Measurements from ENCODE around the gene FANCE.

The FANCE gene

DNA sequence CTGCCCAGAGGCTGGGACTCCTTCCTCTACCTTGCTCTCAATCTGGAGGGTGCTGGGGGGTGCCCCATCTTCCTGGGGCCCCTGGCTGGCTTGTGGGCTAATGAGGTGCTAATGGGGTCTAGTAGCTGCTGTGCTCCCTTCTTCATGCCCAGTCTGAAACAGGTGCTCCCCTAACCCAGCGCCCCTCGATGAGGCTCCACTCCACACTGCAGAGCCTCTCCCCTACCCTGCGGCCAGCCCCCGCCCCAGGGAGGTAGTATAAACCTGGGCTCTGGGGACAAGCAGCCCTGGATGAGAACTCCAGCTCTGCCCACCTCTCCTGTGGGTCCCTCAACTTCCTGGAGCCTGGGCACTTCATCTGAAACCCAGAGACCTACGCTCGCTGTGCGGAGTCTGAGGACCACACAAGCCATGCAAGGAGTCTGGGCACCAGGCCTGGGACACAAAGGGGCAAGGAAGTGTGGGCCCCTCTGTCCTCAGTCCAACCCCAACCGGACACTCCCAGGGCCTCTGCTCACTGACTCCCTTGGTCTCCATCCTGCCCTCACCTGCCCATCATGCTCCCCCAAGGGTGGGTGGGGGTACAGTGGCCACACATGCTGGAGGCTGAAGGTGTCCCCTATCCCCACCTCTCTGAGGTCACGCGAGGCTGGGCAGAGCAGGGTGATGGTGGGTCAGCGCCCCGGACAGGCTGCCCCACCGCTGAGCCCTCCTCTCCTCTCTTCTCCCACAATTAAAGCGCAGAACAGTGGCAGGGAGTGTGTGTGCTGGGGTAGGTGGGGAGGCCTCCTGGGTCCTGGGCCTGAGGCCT, 22.2 kb downstream of the FANCE start:
- DNase-seq (ENCODE audit: low spot score) (no peak), ATAC-seq (ENCODE audit: low read depth) (peak; percentile 7)
- Histone ChIP-seq H3K27me3 (ENCODE audit: insufficient read depth, poor library complexity, severe bottlenecking) (no peaks in the 10 kb centered on the region), H3K36me3 (ENCODE audit: low read depth) (peaks cover 71% of the 10 kb centered on the region), H3K27ac (ENCODE audit: poor library complexity, severe bottlenecking) (peak overlapping the region; percentile 91), H3K9me3 (ENCODE audit: severe bottlenecking) (no peaks in the 10 kb centered on the region), H3K4me1 (ENCODE audit: insufficient read depth, poor library complexity, severe bottlenecking) (peaks cover 10% of the 10 kb centered on the region), H3K4me3 (ENCODE audit: severe bottlenecking) (no peak overlapping the region)
- TF ChIP-seq, protein P1, sequence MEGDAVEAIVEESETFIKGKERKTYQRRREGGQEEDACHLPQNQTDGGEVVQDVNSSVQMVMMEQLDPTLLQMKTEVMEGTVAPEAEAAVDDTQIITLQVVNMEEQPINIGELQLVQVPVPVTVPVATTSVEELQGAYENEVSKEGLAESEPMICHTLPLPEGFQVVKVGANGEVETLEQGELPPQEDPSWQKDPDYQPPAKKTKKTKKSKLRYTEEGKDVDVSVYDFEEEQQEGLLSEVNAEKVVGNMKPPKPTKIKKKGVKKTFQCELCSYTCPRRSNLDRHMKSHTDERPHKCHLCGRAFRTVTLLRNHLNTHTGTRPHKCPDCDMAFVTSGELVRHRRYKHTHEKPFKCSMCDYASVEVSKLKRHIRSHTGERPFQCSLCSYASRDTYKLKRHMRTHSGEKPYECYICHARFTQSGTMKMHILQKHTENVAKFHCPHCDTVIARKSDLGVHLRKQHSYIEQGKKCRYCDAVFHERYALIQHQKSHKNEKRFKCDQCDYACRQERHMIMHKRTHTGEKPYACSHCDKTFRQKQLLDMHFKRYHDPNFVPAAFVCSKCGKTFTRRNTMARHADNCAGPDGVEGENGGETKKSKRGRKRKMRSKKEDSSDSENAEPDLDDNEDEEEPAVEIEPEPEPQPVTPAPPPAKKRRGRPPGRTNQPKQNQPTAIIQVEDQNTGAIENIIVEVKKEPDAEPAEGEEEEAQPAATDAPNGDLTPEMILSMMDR (IDR thresholded peaks at IDR 0.05; ENCODE audit: poor library complexity, severe bottlenecking): no peak

DNA sequence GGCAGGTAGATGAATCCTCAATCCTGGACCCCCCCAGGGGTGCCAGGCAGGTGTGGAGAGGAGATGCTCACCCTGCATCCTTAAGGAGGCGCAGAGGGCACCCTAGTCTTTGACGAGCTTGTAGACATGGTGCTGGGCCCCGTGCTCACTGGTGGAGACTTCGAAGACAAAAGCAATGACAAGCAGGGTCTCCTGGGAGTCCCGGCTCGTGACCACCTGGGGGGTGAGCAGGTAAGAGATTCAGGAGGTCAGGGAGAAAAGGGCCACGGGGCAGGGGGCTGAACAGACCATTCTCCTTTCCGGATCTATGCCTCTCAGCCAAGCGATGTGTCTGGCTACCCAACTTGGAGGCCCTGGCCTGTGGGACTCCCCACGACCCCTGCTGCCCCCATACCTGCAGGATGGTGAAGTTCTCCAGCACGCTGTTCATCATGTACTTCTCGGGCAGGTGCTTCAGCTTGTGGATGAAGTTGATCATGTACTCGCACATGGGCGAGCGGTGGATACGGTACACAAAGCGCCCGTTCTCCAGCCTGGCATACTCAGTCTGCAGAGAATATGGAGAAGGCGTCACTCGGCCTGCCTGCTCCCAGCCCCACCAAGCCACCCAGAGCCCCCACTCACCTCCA, 22.9 kb downstream of the FANCE start:
- H3K9me3 ChIP-seq (ENCODE audit: severe bottlenecking): no peaks in the 10 kb centered on the region
- H3K36me3 ChIP-seq (ENCODE audit: low read depth): peaks cover 64% of the 10 kb centered on the region
- H3K27ac ChIP-seq (ENCODE audit: poor library complexity, severe bottlenecking): no peak overlapping the region
- H3K4me3 ChIP-seq (ENCODE audit: severe bottlenecking): no peak overlapping the region
- peak; percentile 51 for DNase-seq (ENCODE audit: low spot score)
- TF ChIP-seq, protein P1 (IDR thresholded peaks at IDR 0.05; ENCODE audit: poor library complexity, severe bottlenecking): no peak
- no peaks in the 10 kb centered on the region for H3K27me3 ChIP-seq (ENCODE audit: insufficient read depth, poor library complexity, severe bottlenecking)
- H3K4me1 ChIP-seq (ENCODE audit: insufficient read depth, poor library complexity, severe bottlenecking): peaks cover 9% of the 10 kb centered on the region
- no peak for ATAC-seq (ENCODE audit: low read depth)

DNA sequence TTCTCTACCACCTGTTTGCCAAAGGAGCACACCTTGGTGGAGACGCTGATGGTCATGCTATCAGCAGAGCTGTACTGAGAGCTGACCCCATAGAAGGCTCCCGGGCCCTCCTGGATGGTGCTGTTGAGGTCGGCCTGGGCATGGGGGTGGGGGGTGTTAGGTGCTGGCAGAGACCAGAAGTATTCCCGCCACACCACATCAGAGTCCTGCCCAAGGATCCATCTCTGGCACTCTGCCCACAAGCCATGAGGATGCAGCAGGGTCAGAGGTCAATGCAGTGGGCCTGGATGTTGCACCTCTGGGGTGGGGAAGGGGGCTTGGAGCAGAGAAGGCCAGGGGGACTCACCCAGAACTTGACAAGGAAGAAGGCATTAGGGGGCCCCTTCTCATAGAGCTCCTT, 23.4 kb downstream of the FANCE start:
- Histone ChIP-seq H3K4me3 (ENCODE audit: severe bottlenecking) (no peak overlapping the region), H3K27me3 (ENCODE audit: insufficient read depth, poor library complexity, severe bottlenecking) (no peaks in the 10 kb centered on the region), H3K27ac (ENCODE audit: poor library complexity, severe bottlenecking) (no peak overlapping the region), H3K9me3 (ENCODE audit: severe bottlenecking) (no peaks in the 10 kb centered on the region), H3K36me3 (ENCODE audit: low read depth) (peaks cover 59% of the 10 kb centered on the region), H3K4me1 (ENCODE audit: insufficient read depth, poor library complexity, severe bottlenecking) (peaks cover 4% of the 10 kb centered on the region)
- no peak for ATAC-seq (ENCODE audit: low read depth)
- TF ChIP-seq, protein P1 (IDR thresholded peaks at IDR 0.05; ENCODE audit: poor library complexity, severe bottlenecking): no peak
- peak; percentile 45 for DNase-seq (ENCODE audit: low spot score)

DNA sequence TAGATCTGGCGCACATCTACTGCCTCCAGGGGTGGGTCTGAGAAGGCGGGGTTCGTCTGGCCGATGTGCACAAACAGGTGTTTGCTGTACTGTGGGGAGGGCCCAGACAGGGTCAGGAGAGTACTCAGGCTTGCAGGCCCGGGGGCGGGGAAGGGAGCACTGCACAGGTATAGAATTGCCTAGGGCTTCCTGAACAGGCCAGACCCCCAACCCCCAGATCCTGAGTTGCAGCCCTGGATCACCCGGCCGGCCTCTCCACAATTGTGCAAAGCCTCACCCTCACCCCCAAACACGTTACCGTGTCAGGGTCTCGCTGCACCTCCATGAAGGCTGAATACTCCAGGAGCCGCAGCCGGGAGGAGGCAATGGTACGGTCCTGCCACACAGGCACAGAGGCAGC, 23.9 kb downstream of the FANCE start:
- TF ChIP-seq, protein P1 (IDR thresholded peaks at IDR 0.05; ENCODE audit: poor library complexity, severe bottlenecking): no peak
- peak; percentile 69 for DNase-seq (ENCODE audit: low spot score)

DNA sequence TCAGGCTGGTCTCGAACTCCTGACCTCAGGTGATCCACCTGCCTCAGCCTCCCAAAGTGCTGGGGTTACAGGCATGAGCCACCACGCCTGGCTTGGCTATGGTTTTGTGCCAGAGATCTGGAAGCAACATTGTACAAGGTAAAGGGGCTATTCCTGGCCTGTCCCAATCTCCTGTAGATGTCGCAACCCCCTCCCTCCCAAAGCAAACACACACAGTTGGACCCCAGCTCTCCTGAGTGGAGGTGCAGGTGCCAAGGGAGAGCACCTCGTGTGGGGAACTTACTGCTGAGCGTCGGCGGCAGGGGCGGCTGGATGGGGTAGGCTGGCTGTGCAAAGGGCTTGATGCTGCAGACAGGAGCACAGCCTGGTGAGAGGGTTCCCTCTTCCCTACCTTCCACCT, 24.9 kb downstream of the FANCE start:
- no peaks in the 10 kb centered on the region for H3K9me3 ChIP-seq (ENCODE audit: severe bottlenecking)
- TF ChIP-seq, protein P1 (IDR thresholded peaks at IDR 0.05; ENCODE audit: poor library complexity, severe bottlenecking): no peak
- no peaks in the 10 kb centered on the region for H3K27me3 ChIP-seq (ENCODE audit: insufficient read depth, poor library complexity, severe bottlenecking)
- DNase-seq (ENCODE audit: low spot score): no peak
- peaks cover 49% of the 10 kb centered on the region for H3K36me3 ChIP-seq (ENCODE audit: low read depth)
- no peak for ATAC-seq (ENCODE audit: low read depth)
- no peak overlapping the region for H3K27ac ChIP-seq (ENCODE audit: poor library complexity, severe bottlenecking)
- H3K4me3 ChIP-seq (ENCODE audit: severe bottlenecking): no peak overlapping the region
- H3K4me1 ChIP-seq (ENCODE audit: insufficient read depth, poor library complexity, severe bottlenecking): no peaks in the 10 kb centered on the region

More for the DNA sequence above, 23.9 kb downstream of the FANCE start:
- H3K4me1 ChIP-seq (ENCODE audit: insufficient read depth, poor library complexity, severe bottlenecking): no peaks in the 10 kb centered on the region
- no peak overlapping the region for H3K27ac ChIP-seq (ENCODE audit: poor library complexity, severe bottlenecking)
- H3K4me3 ChIP-seq (ENCODE audit: severe bottlenecking): no peak overlapping the region
- no peaks in the 10 kb centered on the region for H3K27me3 ChIP-seq (ENCODE audit: insufficient read depth, poor library complexity, severe bottlenecking)
- no peak for ATAC-seq (ENCODE audit: low read depth)
- peaks cover 55% of the 10 kb centered on the region for H3K36me3 ChIP-seq (ENCODE audit: low read depth)
- no peaks in the 10 kb centered on the region for H3K9me3 ChIP-seq (ENCODE audit: severe bottlenecking)
